Loucy (cell line): Measurements from ENCODE around the gene ESPL1.

Source experiments
- H2AFZ ChIP-seq: fragments of 200-600 bp; sonication (generic); 2 replicates; pipeline ENCODE4 v1.6.0; 2016; ENCODE audit warnings: antibody characterized with exemption, mild to moderate bottlenecking, low read length, moderate library complexity
- H3F3A ChIP-seq: fragments of 200-600 bp; 2 replicates; pipeline ENCODE4 v1.6.0; 2016; ENCODE audit warnings: antibody characterized with exemption, low read depth, mild to moderate bottlenecking
- H3K27me3 ChIP-seq: fragments of 200-600 bp; sonication (generic); 2 replicates; pipeline ENCODE4 v1.6.1; 2014; ENCODE audit warnings: low read length, mild to moderate bottlenecking; ENCODE audit not compliant: insufficient read depth, poor library complexity, severe bottlenecking
- H3K36me3 ChIP-seq: fragments of 200-600 bp; sonication (generic); 2 replicates; pipeline ENCODE4 v1.6.1; 2016; ENCODE audit warnings: low read length; ENCODE audit not compliant: insufficient read depth
- H3K4me1 ChIP-seq: fragments of 200-600 bp; sonication (generic); 2 replicates; pipeline ENCODE4 v1.5.1; 2014; ENCODE audit warnings: low read length, mild to moderate bottlenecking; ENCODE audit not compliant: insufficient read depth, poor library complexity, severe bottlenecking
- H3K4me2 ChIP-seq: fragments of 200-600 bp; sonication (generic); 2 replicates; pipeline ENCODE4 v1.6.0; 2014; ENCODE audit warnings: antibody characterized with exemption, low read length, low read depth, mild to moderate bottlenecking; ENCODE audit not compliant: poor library complexity, severe bottlenecking
- H3K4me3 ChIP-seq: fragments of 200-600 bp; sonication (generic); 2 replicates; pipeline ENCODE4 v1.5.1; 2014; ENCODE audit warnings: low read length, mild to moderate bottlenecking, mixed read lengths; ENCODE audit not compliant: poor library complexity, severe bottlenecking
- H3K79me2 ChIP-seq: fragments of 200-600 bp; sonication (generic); 2 replicates; pipeline ENCODE4 v1.6.1; 2014; ENCODE audit warnings: low read length; ENCODE audit not compliant: insufficient read depth
- H3K9ac ChIP-seq: fragments of 200-600 bp; sonication (generic); 2 replicates; pipeline ENCODE4 v1.6.0; 2014; ENCODE audit warnings: mild to moderate bottlenecking, low read depth, low read length, moderate library complexity; ENCODE audit not compliant: poor library complexity, severe bottlenecking
- H3K9me2 ChIP-seq: fragments of 200-600 bp; sonication (generic); replicated peaks from 2 replicates; pipeline ENCODE4 v1.6.1; 2016; ENCODE audit warnings: low read depth, low read length, mixed read lengths
- H3K9me3 ChIP-seq: fragments of 200-600 bp; sonication (generic); 2 replicates; pipeline ENCODE4 v1.6.1; 2014; ENCODE audit warnings: mild to moderate bottlenecking, antibody characterized with exemption, low read length, low read depth; ENCODE audit not compliant: insufficient read depth
- H4K20me1 ChIP-seq: fragments of 200-600 bp; sonication (generic); 2 replicates; pipeline ENCODE4 v1.6.0; 2014; ENCODE audit warnings: antibody characterized with exemption, low read length, mild to moderate bottlenecking; ENCODE audit not compliant: insufficient read depth, poor library complexity, severe bottlenecking
- EZH2phosphoT487 ChIP-seq: fragments of 200-600 bp; IDR thresholded peaks from 2 replicates; pipeline ENCODE4 v1.6.1; 2018; ENCODE audit warnings: antibody characterized with exemption, mild to moderate bottlenecking, moderate library complexity, borderline replicate concordance
- TF ChIP-seq, protein P1 (sequence below): fragments of 200-600 bp; sonication (generic); conservative IDR thresholded peaks from 2 replicates; pipeline ENCODE4 v1.5.1; 2014; ENCODE audit warnings: mild to moderate bottlenecking, antibody characterized with exemption, low read length

Gene ESPL1

DNA sequence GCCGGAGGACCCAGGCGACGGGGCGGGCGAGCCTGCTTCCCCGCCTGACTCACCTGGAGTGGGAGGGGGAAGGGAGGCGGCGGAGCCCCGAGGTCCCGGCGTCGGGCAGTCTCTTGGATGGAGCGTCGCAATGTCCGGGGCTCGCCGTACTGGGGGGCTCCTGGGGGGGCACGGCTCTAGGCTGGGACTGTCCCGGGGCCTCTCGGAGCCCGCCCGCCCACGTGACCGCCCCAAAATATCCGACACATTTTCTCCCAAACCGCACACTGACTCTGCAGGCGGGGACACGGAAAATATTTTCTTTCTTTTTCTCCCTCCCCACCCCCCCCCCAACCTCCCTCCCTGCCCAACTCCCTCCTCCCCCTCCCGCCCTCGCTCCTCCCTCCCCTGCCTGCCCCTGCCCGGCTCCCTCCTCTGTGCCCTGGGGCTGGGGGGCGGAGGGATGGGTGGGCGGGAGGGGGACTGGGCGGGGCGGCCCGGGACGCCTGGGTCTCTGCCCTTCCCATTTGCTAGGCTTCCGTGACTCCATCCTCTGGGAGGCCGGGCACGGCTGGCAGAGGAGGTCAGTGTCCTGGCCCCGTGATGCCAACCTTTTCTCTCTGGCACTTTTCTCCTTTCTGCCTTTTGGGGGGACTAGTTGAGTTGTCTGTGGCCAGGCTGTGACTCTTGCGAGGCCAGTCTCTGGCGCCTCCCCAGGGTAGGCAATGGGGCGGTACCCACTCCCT, 36.0 kb upstream of the ESPL1 start, which contains the start of gene RARG:
RARG (minus strand) TSS at position 289 of the 725 bp plus-strand sequence. CDS start 4,664 bp downstream, outside the sequence.
- Histone ChIP-seq H3K79me2 (no peaks in the 10 kb centered on the region), H3K36me3 (no peaks in the 10 kb centered on the region), H3K4me2 (peak within 1 kb of the TSS; percentile 72), H3K9me2 (no peaks in the 10 kb centered on the region), H3K4me3 (peak within 1 kb of the TSS; percentile 65), H3K9me3 (no peaks in the 10 kb centered on the region), H2AFZ (peak within 1 kb of the TSS; percentile 85), H3K9ac (no peak within 1 kb of the TSS), H3K27me3 (no peaks in the 10 kb centered on the region), H4K20me1 (no peaks in the 10 kb centered on the region), H3K4me1 (peaks cover 22% of the 10 kb centered on the region), H3F3A (no peaks in the 10 kb centered on the region)
- TF ChIP-seq, protein P1, sequence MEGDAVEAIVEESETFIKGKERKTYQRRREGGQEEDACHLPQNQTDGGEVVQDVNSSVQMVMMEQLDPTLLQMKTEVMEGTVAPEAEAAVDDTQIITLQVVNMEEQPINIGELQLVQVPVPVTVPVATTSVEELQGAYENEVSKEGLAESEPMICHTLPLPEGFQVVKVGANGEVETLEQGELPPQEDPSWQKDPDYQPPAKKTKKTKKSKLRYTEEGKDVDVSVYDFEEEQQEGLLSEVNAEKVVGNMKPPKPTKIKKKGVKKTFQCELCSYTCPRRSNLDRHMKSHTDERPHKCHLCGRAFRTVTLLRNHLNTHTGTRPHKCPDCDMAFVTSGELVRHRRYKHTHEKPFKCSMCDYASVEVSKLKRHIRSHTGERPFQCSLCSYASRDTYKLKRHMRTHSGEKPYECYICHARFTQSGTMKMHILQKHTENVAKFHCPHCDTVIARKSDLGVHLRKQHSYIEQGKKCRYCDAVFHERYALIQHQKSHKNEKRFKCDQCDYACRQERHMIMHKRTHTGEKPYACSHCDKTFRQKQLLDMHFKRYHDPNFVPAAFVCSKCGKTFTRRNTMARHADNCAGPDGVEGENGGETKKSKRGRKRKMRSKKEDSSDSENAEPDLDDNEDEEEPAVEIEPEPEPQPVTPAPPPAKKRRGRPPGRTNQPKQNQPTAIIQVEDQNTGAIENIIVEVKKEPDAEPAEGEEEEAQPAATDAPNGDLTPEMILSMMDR: no peak
- no peak for TF ChIP-seq EZH2phosphoT487

DNA sequence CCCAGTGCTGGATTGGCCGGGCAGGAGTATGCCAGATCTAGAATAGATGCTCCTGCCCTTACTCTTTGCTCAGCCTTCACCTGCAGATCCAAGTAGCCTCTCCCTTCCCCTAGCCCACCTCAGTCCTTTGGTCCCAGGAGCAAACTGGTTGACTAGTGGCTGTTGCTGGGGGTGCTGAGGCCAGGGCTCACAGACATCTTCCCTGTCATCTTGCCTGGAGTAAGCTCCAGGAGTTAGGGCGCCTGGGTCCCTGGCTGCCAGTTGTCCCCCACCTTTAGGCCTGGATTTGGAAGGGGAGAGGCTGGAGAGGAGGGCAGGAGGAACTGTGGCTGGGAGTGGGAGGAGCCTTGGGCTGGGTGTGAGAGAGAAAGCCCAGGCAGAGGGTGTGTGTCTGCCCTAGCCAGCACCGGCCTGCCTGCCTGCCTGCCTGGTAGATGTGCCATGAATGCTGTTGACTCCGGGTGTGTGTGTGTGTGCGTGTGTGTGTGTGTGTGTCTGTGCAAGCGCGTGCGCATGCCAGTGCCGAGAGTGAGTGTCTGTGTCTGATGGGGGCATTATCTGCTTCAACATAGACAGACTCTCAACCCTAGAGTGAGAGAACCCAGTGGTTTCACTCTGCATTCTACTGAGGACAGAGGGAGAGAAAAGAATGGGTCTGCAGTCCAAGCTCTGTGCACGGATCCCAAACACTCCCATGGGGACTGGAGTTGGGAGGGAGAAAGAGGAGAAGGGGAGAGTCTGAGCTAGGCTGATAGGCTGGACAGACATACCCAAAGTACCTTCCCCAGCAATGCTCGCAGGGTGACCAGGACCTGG, 35.2 kb upstream of the ESPL1 start:
- no peaks in the 10 kb centered on the region for H3K9me2 ChIP-seq
- peak overlapping the region; percentile 65 for H3K4me3 ChIP-seq
- H4K20me1 ChIP-seq: no peaks in the 10 kb centered on the region
- H3K79me2 ChIP-seq: no peaks in the 10 kb centered on the region
- H3K9ac ChIP-seq: no peak overlapping the region
- peaks cover 22% of the 10 kb centered on the region for H3K4me1 ChIP-seq
- no peaks in the 10 kb centered on the region for H3K36me3 ChIP-seq
- H3K9me3 ChIP-seq: no peaks in the 10 kb centered on the region
- H2AFZ ChIP-seq: peak overlapping the region; percentile 85
- H3F3A ChIP-seq: no peaks in the 10 kb centered on the region; the same call in 1 of the 2 replicates
- no peaks in the 10 kb centered on the region for H3K27me3 ChIP-seq
- peak overlapping the region; percentile 72 for H3K4me2 ChIP-seq
- no peak for TF ChIP-seq EZH2phosphoT487
- TF ChIP-seq, protein P1: no peak

DNA sequence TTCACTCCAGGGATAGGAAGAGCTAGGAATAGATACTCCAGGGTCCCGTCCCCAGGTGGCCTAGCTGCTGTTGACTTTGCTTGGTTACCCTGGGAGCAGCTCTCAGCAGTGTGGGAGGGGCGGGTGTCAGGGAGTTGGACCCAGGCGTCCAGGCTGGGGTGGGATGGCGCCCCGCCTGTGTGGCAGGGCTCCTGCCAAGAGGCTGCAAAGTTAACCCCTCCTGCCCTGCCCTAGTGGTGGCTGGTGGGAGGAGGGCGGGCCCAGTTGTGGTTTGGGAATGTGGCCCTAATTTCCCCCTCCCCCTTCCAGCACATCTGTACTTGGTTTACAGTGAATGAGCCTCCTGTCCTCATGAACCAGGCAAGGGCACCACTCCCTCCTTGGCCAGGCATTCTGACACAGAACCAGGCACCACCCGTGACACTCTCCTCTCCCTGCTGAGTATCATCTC, 34.4 kb upstream of the ESPL1 start:
- Histone ChIP-seq H2AFZ (no peak overlapping the region), H3F3A (no peaks in the 10 kb centered on the region; the same call in 1 of the 2 replicates), H3K4me1 (peaks cover 22% of the 10 kb centered on the region), H4K20me1 (no peaks in the 10 kb centered on the region), H3K27me3 (no peaks in the 10 kb centered on the region), H3K9ac (no peak overlapping the region), H3K79me2 (no peaks in the 10 kb centered on the region), H3K9me2 (no peaks in the 10 kb centered on the region), H3K4me3 (no peak overlapping the region), H3K4me2 (no peak overlapping the region), H3K9me3 (no peaks in the 10 kb centered on the region), H3K36me3 (no peaks in the 10 kb centered on the region)
- TF ChIP-seq EZH2phosphoT487: no peak
- TF ChIP-seq, protein P1: no peak
